IPS-18a (cell line): ENCODE measurements around the gene CCDC146.

Experiments
- H3K27ac ChIP-seq: one replicate; pipeline ENCODE4 v1.5.1; 2013; ENCODE audit warnings: low read length
- H3K27me3 ChIP-seq: one replicate; pipeline ENCODE4 v1.6.1; 2013; ENCODE audit warnings: mild to moderate bottlenecking, low read length; ENCODE audit not compliant: control insufficient read depth, insufficient read depth
- H3K36me3 ChIP-seq: one replicate; pipeline ENCODE4 v1.6.1; 2013; ENCODE audit warnings: low read depth, low read length; ENCODE audit not compliant: control insufficient read depth
- H3K4me1 ChIP-seq: one replicate; pipeline ENCODE4 v1.6.1; 2013; ENCODE audit warnings: low read depth, low read length; ENCODE audit not compliant: control insufficient read depth
- H3K4me3 ChIP-seq: one replicate; pipeline ENCODE4 v1.5.1; 2013; ENCODE audit warnings: low read length
- H3K9ac ChIP-seq: one replicate; pipeline ENCODE4 v1.6.1; 2013; ENCODE audit warnings: mild to moderate bottlenecking, low read length, moderate library complexity
- H3K9me3 ChIP-seq: one replicate; pipeline ENCODE4 v1.6.1; 2013; ENCODE audit warnings: low read depth, low read length; ENCODE audit not compliant: control insufficient read depth

Gene CCDC146

DNA sequence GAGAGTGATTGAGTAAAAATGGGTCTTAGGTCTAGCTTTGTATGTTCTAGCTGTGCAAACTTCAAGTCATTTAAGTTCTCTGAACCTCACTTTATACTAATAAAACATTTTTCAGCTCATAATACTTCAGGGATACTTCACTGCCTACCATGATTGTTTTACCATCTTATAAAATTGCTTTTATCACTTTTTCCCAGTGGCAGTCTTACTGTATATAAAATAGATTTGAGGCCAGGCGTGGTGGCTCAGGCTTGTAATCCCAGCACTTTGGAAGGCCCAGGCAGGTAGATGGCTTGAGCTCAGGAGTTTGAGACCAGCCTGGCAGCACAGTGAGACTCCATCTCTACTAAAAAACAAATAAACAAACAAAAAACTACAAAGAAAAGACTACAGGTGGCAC, 59.8 kb downstream of the CCDC146 start:
- Histone ChIP-seq H3K27me3 (no peaks in the 10 kb centered on the region), H3K27ac (no peak overlapping the region), H3K9me3 (no peaks in the 10 kb centered on the region), H3K36me3 (no peaks in the 10 kb centered on the region), H3K4me1 (no peaks in the 10 kb centered on the region), H3K9ac (no peak overlapping the region), H3K4me3 (no peak overlapping the region)

DNA sequence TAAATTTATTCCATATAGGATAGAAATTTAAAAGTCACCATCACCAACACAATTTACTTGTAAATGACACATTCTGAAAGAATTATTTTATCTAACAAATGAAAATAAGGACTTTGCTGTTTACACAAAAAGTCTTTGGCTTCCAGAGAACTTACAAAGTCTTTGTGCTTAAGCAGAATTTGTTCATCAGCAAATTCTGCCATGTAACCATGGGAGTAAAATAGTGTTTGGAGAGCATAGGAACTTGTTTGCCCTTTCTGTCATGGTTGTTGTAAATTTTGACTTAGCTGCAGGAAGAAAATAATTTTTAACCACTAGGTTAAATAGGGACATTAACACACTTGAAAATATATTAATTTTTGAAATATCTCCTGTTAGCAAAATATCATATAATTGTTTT, 62.0 kb downstream of the CCDC146 start:
- H3K4me3 ChIP-seq, result no peak overlapping the region
- no peaks in the 10 kb centered on the region for H3K36me3 ChIP-seq
- no peaks in the 10 kb centered on the region for H3K4me1 ChIP-seq
- H3K27ac ChIP-seq, result no peak overlapping the region
- no peak overlapping the region for H3K9ac ChIP-seq
- H3K27me3 ChIP-seq, result no peaks in the 10 kb centered on the region
- H3K9me3 ChIP-seq, result no peaks in the 10 kb centered on the region

DNA sequence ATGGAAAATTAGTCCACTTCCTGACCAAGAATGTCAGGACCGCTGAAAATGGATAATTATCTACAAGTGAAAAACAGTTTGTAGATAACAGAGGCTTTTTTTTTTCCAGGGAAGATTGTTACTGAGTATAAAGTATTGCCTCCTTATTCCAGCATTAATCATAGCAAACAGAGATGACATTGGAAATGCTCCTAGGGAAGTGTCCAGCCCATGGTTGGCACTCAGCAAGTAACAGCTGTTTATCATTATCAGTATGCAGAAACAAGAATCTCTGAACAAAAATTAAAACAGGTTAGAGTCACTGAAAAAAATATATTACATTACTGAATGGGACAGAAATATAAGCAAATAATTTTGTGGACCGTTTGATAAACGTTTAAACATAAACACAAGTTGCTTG, 62.6 kb downstream of the CCDC146 start:
- Histone ChIP-seq H3K4me1 (no peaks in the 10 kb centered on the region), H3K27me3 (no peaks in the 10 kb centered on the region), H3K9me3 (no peaks in the 10 kb centered on the region), H3K9ac (no peak overlapping the region), H3K36me3 (no peaks in the 10 kb centered on the region), H3K27ac (no peak overlapping the region), H3K4me3 (no peak overlapping the region)

DNA sequence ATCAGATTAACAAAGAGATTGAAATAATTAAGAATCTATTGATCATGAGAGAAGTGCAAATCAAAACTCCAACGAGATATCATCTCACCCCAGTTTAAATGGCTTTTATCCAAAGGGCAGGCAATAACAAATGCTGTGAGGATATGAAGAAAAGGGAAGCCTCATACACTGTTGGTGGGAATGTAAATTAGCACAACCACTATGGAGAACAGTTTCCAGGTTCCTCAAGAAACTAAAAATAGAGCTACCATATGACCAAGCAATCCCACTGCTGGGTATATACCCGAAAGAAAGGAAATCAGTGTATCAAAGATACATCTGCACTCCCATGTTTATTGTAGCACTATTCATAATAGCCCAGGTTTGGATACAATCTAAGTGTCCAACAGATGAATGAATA, 63.5 kb downstream of the CCDC146 start:
- no peaks in the 10 kb centered on the region for H3K4me1 ChIP-seq
- no peaks in the 10 kb centered on the region for H3K9me3 ChIP-seq
- H3K27me3 ChIP-seq, result no peaks in the 10 kb centered on the region
- no peak overlapping the region for H3K9ac ChIP-seq
- no peak overlapping the region for H3K27ac ChIP-seq
- no peaks in the 10 kb centered on the region for H3K36me3 ChIP-seq
- H3K4me3 ChIP-seq, result no peak overlapping the region

DNA sequence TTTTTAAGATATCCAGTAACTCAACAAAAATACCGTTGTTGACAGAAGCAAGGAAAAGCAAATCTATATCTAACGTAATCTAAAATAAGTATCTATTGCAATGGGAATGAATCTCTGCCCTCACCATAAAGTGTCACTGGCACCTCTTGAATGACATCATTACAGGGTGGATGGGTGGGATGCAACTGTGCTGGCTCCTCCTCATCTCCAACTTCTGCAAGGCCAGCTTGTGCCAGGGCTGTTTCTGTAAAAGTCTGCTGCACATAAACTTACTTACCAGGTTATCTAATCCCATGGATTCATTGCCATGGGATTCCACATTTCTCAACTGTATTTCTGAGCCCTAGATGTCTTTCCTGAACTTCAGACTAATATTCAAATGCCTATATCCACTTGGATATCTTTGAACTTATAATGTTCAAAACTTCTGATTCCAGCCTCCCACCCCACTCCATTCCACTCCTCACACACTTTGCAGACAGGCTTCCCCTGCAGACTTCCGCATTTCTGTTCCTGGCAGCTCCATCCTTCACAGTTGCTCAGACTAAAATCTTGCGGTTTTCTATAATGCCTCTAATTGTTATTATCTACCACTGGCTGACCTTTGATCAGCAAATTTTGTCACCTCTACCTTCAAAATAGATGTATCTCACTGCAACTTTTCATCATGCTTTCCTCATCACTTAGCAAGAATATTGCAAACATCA, 66.5 kb downstream of the CCDC146 start:
- Histone ChIP-seq H3K27ac (no peak overlapping the region), H3K36me3 (no peaks in the 10 kb centered on the region), H3K4me1 (no peaks in the 10 kb centered on the region), H3K4me3 (no peak overlapping the region), H3K27me3 (no peaks in the 10 kb centered on the region), H3K9me3 (no peaks in the 10 kb centered on the region), H3K9ac (no peak overlapping the region)

DNA sequence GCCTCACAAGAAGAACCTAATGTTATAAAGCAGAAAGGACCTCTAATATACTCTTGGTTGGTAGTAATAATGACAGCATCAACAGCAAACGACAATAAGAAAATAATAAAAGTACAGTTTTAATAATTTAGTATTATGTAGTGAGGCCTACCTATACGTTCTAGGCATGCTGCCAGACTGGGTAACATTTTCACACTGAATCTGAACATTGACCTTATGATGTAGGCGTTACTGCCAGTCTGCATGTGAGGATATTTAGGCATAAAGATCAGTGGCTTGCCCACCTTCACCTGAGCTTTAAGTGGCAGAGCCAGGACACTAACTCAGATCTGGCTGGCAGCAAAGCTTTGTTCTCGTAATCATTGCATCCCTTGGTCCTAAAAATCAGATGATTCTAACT, 74.7 kb downstream of the CCDC146 start:
- no peak overlapping the region for H3K4me3 ChIP-seq
- peaks cover 7% of the 10 kb centered on the region for H3K27me3 ChIP-seq
- H3K9me3 ChIP-seq, result no peaks in the 10 kb centered on the region
- H3K4me1 ChIP-seq, result peaks cover 7% of the 10 kb centered on the region
- no peaks in the 10 kb centered on the region for H3K36me3 ChIP-seq
- H3K9ac ChIP-seq, result no peak overlapping the region
- no peak overlapping the region for H3K27ac ChIP-seq

DNA sequence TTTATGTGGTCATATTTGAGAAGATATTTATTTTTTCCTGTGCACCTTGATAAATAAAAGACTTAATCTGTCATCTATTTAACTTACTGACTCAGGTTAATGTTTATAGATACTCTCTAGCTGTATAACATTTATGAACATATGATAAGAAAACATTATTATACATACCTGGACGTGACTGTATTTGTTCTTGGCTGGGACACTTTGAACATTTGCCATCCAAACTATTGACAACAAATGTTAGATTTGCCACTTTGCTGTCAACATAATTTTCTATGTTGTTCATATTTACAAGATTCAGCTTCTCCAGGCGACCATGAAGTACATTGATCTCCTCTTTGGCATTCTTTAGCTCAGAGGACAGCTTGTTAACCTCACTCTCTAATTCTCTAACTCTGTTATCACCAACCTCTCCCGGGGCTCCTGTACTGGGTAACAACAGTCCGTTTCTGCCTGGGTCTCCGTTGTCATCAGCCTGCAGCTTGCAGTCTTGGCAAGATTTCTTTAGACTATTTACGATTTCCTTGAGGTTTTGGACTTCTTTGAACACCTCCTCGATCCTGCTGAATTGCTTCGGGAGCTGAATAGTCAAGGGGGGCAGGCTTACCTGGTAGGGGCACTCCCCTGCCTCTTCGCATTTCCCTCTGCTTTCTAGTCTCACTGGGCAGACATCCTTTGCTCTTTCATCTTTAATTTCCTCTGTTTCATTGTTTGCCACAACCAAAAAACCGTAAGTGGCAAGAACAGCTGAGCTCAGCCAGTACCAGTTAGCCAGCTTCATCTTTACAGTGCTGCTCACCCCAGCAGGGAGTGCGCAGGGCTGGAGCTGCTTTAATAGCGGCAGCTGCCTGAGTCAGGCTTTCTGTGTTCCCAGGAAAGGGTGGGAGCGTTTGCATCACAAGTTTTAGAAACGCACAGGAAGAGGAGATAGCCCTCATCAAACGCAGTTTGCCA, 76.9 kb downstream of the CCDC146 start, which contains the start of gene FGL2:
FGL2 (minus strand) TSS at position 807 of the 954 bp plus-strand sequence; CDS start at position 781, 26 bp downstream.
- Histone ChIP-seq H3K27ac (no peak within 1 kb of the TSS), H3K4me1 (peaks cover 7% of the 10 kb centered on the region), H3K27me3 (peaks cover 7% of the 10 kb centered on the region), H3K9ac (no peak within 1 kb of the TSS), H3K4me3 (peak within 1 kb of the TSS; percentile 58), H3K9me3 (no peaks in the 10 kb centered on the region), H3K36me3 (no peaks in the 10 kb centered on the region)

DNA sequence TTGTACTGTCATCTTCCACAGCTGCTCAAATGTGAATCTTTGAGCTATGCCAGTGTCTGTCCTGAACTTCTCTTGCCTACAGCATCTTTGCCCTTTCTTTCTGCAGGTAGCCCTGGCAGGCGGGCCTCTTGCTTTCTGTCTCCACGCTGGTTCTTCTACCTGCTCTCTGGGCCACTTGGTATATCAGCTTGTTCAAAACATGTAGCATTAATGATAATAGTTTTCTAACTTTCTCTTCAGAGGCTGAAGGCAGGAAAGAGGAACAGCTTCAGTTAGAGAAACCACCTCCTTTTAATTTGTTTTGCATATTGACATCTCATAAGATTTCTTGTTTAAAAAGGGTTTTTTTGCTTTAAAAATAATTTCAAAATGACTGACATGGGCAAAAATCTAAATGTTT, 78.1 kb downstream of the CCDC146 start:
- Histone ChIP-seq H3K4me1 (peaks cover 7% of the 10 kb centered on the region), H3K9ac (no peak overlapping the region), H3K4me3 (no peak overlapping the region), H3K27ac (no peak overlapping the region), H3K36me3 (no peaks in the 10 kb centered on the region), H3K27me3 (peaks cover 7% of the 10 kb centered on the region), H3K9me3 (no peaks in the 10 kb centered on the region)

DNA sequence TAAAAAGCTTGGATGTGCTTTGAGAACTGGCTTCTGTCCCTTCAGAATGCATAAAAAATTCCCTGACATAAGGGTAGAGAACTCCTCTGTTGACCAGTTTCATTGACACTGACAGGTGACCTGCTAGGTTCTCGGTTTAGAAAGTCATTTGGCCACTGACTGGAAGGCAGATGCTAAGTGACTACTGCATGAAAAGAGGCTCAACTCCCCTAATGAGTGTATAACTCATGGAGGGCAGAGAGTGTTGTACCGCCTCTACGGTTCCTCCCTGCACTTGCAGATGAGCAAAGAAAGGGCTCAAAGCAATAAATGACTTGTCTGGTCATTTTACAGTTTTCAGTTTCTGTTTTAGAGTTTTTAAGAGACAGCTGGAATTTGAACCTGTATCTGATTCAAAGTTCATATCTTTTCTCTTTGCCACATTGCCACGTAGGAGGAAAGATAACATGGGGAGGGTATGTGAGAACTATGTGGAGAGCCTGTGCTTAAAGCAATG, 80.1 kb downstream of the CCDC146 start:
- Histone ChIP-seq H3K27ac (no peak overlapping the region), H3K36me3 (no peaks in the 10 kb centered on the region), H3K9me3 (no peaks in the 10 kb centered on the region), H3K4me1 (peaks cover 7% of the 10 kb centered on the region), H3K27me3 (peaks cover 7% of the 10 kb centered on the region), H3K9ac (no peak overlapping the region), H3K4me3 (no peak overlapping the region)

DNA sequence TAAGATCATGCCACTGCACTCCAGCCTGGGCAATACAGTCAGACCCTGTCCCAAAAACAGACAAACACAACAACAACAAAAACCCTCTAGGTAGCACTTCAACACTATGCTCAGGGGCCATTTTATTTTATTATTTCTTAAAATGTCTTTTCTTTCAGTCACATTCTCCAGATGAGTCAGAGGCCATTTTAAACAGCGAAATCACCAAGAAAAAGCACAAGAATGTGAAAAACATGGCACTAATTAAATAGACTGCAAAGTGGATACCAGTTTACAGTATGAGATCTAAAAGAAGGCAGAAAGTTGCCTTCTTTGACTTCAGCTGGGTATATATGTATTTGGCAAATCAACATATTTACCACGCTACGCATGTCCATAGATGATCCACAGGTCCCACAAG, 83.3 kb downstream of the CCDC146 start:
- Histone ChIP-seq H3K27me3 (no peaks in the 10 kb centered on the region), H3K9me3 (peaks cover 12% of the 10 kb centered on the region), H3K9ac (no peak overlapping the region), H3K4me1 (no peaks in the 10 kb centered on the region), H3K27ac (no peak overlapping the region), H3K36me3 (no peaks in the 10 kb centered on the region), H3K4me3 (no peak overlapping the region)

DNA sequence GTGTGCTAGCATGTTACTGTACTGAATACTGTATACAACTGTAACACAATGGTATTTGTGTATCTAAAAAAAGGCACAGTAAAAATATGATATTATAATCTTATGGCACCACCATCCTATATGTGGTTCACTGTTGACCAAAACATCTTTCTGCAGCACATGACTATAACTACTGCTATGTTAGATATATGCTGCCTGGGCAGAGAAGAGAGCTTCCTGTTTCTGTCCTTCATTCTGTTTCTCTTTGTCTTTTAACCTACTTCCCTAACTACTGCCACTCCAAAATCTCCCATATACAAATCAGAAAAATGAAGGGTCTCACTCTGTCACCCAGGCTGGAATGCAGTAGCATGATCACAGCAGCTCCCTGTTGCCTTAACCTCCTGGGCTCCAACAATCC, 86.0 kb downstream of the CCDC146 start:
- peaks cover 12% of the 10 kb centered on the region for H3K9me3 ChIP-seq
- H3K27me3 ChIP-seq, result no peaks in the 10 kb centered on the region
- H3K27ac ChIP-seq, result no peak overlapping the region
- H3K4me1 ChIP-seq, result no peaks in the 10 kb centered on the region
- no peak overlapping the region for H3K9ac ChIP-seq
- no peak overlapping the region for H3K4me3 ChIP-seq
- no peaks in the 10 kb centered on the region for H3K36me3 ChIP-seq
